ENCODE data around the gene CXorf58. TPM values are rescaled to one million over a fixed set of nuclear protein-coding genes. Genes with fewer than 3 reads are reported as not detected.

Gene CXorf58
- total RNA-seq, 1 experiment from 2014 or later, result not detected

DNA sequence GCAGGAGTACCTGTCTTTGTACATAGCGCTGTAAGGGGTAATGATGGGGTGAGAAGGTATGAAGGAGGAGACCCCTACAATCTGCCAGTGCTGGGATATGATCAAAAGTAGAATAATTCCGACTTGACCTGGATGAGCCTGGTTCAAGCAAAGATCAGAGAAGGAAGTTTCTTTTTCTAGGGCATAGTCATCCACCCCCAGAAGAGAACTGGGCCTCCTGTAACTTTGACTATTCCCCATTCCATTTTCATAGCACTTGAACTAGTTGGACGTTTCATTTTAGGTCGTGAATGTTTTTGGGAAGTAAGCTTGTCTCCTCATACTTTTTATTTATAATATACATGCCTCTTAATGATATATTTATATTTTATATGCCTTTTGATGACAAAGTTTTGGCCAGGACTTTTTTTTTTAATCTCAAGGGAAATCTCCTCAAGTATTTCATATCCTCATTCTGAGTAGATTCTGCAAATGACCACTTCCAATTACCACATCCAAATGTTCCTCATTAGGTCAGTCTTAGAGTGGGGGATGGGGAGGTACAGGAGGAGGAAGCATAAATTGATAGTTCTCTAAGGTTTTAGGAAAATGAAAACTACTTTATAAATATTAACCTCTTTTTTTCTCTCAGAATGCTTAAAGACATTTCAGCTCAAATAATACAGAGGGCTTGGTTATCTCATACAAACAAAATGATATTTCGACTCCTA is 3.5 kb downstream of the CXorf58 start:
- Histone ChIP-seq H3K9me3 (replicated peaks) (no peaks in the 10 kb centered on the region), H3K4me1 (replicated peaks) (no peaks in the 10 kb centered on the region), H3K4me3 (no peak overlapping the region), H3K36me3 (no peaks in the 10 kb centered on the region), H3K27me3 (replicated peaks) (no peaks in the 10 kb centered on the region), H3K27ac (no peak overlapping the region)
- no peak for DNase-seq (ENCODE audit: low read depth in 1 of 2, low spot score in 2 of 2)

- no peaks in the 10 kb centered on the region for H3K27me3 ChIP-seq (replicated peaks)
- H3K36me3 ChIP-seq, result no peaks in the 10 kb centered on the region
- H3K4me1 ChIP-seq (replicated peaks), result no peaks in the 10 kb centered on the region
- H3K27ac ChIP-seq, result no peak overlapping the region
- DNase-seq (ENCODE audit: low read depth in 1 of 2, low spot score in 2 of 2), result no peak
- H3K4me3 ChIP-seq, result no peak overlapping the region
- no peaks in the 10 kb centered on the region for H3K9me3 ChIP-seq (replicated peaks)
Measured at GRCh38 chrX:23919148-23919547, 11.3 kb downstream of the CXorf58 start.

- H3K36me3 ChIP-seq, result no peaks in the 10 kb centered on the region
- H3K27ac ChIP-seq, result no peak overlapping the region
- H3K27me3 ChIP-seq (replicated peaks), result no peaks in the 10 kb centered on the region
- no peak for DNase-seq (ENCODE audit: low read depth in 1 of 2, low spot score in 2 of 2)
- H3K9me3 ChIP-seq (replicated peaks), result no peaks in the 10 kb centered on the region
- no peaks in the 10 kb centered on the region for H3K4me1 ChIP-seq (replicated peaks)
- H3K4me3 ChIP-seq, result no peak overlapping the region
Measured at GRCh38 chrX:23919706-23920320, 12.0 kb downstream of the CXorf58 start.

DNA sequence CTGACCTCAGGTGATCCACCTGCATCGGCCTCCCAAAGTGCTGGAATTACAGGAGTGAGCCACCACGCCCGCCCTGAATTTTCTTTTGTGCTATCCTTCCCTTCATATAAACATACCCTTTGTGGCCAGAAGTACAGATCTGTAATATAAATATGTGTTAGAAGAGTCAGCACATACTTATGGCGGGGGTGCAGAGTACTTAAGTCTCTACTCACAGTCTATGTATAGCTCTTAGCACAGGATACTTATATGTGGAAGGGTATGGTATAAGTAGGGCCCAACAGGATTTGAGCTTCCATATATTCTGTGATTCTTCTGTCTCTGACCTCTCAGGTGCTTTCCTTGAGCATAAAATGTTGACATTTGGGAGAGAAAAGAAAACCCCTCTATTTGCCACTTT is 18.2 kb downstream of the CXorf58 start:
- no peak overlapping the region for H3K27ac ChIP-seq
- no peaks in the 10 kb centered on the region for H3K27me3 ChIP-seq (replicated peaks)
- H3K36me3 ChIP-seq, result no peaks in the 10 kb centered on the region
- no peaks in the 10 kb centered on the region for H3K9me3 ChIP-seq (replicated peaks)
- DNase-seq (ENCODE audit: low read depth in 1 of 2, low spot score in 2 of 2), result no peak
- no peaks in the 10 kb centered on the region for H3K4me1 ChIP-seq (replicated peaks)
- no peak overlapping the region for H3K4me3 ChIP-seq

DNA sequence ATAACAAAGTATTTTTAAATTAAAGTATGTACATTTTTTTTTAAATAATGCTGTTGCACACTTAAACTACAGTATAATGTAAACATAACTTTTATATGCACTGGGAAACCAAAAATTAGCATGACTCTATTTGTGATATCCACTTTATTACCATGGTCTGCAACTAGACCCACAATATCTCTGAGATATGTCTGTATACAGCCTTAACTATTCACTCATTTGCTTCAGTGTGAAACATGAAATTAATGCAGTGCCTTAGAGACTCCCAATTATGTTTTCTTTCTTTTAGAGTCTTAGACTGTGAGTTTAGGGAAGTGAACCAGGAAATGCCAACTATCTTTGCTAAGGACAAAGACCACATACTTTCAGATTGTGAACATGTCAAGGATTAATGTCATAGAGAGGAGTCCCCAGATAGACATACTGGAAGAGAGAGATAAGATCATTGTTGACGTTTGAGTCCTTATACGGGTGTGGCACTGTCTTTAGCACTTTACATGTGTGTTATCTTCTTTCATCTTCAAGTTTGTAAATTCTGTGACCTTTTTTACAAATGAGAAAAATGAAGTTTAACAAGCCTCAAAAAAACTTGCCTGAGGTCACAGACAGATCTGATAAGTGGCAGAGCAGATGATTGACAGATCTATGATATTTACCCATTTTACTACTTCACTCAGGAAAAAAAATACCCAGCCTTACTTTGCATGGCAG is 23.2 kb downstream of the CXorf58 start:
- no peak overlapping the region for H3K27ac ChIP-seq
- H3K36me3 ChIP-seq, result no peaks in the 10 kb centered on the region
- H3K9me3 ChIP-seq (replicated peaks), result no peaks in the 10 kb centered on the region
- no peaks in the 10 kb centered on the region for H3K27me3 ChIP-seq (replicated peaks)
- no peak overlapping the region for H3K4me3 ChIP-seq
- no peaks in the 10 kb centered on the region for H3K4me1 ChIP-seq (replicated peaks)
- no peak for DNase-seq (ENCODE audit: low read depth in 1 of 2, low spot score in 2 of 2)

- no peaks in the 10 kb centered on the region for H3K27me3 ChIP-seq (replicated peaks)
- H3K27ac ChIP-seq, result no peak overlapping the region
- no peaks in the 10 kb centered on the region for H3K36me3 ChIP-seq
- no peak for DNase-seq (ENCODE audit: low read depth in 1 of 2, low spot score in 2 of 2)
- no peaks in the 10 kb centered on the region for H3K9me3 ChIP-seq (replicated peaks)
- H3K4me1 ChIP-seq (replicated peaks), result no peaks in the 10 kb centered on the region
- no peak overlapping the region for H3K4me3 ChIP-seq
Measured at GRCh38 chrX:23932046-23932445, 24.2 kb downstream of the CXorf58 start.

- no peaks in the 10 kb centered on the region for H3K27me3 ChIP-seq (replicated peaks)
- H3K4me3 ChIP-seq, result no peak overlapping the region
- H3K9me3 ChIP-seq (replicated peaks), result no peaks in the 10 kb centered on the region
- no peak for DNase-seq (ENCODE audit: low read depth in 1 of 2, low spot score in 2 of 2)
- H3K36me3 ChIP-seq, result no peaks in the 10 kb centered on the region
- H3K27ac ChIP-seq, result no peak overlapping the region
- H3K4me1 ChIP-seq (replicated peaks), result no peaks in the 10 kb centered on the region
Measured at GRCh38 chrX:23935106-23935505, 27.3 kb downstream of the CXorf58 start.

- no peak overlapping the region for H3K27ac ChIP-seq
- no peaks in the 10 kb centered on the region for H3K4me1 ChIP-seq (replicated peaks)
- no peaks in the 10 kb centered on the region for H3K9me3 ChIP-seq (replicated peaks)
- H3K4me3 ChIP-seq, result no peak overlapping the region
- no peak for DNase-seq (ENCODE audit: low read depth in 1 of 2, low spot score in 2 of 2)
- H3K27me3 ChIP-seq (replicated peaks), result no peaks in the 10 kb centered on the region
- no peaks in the 10 kb centered on the region for H3K36me3 ChIP-seq
Measured at GRCh38 chrX:23936180-23936579, 28.4 kb downstream of the CXorf58 start.

DNA sequence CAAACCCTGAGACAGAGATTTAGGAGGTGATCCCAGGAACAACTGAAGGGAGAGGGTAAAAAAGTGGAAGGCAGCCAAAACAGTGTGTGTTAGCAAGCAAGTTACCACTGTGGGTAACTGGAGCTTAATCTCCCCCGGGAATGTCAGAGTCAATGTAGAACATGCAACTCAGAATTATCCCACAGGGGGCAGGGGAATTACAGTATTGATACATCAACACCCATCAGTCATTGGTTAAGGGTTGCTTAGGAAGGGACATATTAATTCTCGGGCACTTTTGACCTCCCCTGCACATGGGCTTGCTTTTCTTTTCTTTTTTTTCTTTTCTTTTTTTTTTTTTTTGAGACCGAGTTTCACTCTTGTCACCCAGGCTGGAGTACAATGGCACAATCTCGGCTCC is 29.3 kb downstream of the CXorf58 start:
- Histone ChIP-seq H3K36me3 (no peaks in the 10 kb centered on the region), H3K27me3 (replicated peaks) (no peaks in the 10 kb centered on the region), H3K4me3 (no peak overlapping the region), H3K9me3 (replicated peaks) (no peaks in the 10 kb centered on the region), H3K27ac (no peak overlapping the region), H3K4me1 (replicated peaks) (no peaks in the 10 kb centered on the region)
- DNase-seq (ENCODE audit: low read depth in 1 of 2, low spot score in 2 of 2), result no peak

DNA sequence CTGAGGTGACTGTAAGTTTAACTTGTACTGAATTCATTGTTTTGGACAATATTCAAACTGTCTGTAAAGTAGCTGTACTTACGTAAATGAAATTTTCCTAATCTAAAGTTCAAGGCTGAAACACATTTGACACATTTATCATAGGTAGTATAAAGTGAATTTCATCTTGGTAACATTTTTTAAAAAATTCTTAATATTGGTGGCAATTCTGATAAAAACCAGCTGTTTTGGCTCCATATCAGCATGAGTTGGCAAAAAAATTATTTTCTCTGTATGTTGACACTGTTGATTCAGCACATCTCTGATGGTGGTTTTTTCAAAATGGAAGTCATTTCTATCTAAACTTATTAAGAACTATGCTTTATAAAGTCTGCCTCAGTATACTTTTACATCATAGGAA is 30.9 kb downstream of the CXorf58 start:
- H3K9me3 ChIP-seq (replicated peaks), result no peaks in the 10 kb centered on the region
- H3K36me3 ChIP-seq, result no peaks in the 10 kb centered on the region
- H3K4me1 ChIP-seq (replicated peaks), result no peaks in the 10 kb centered on the region
- H3K4me3 ChIP-seq, result no peak overlapping the region
- no peak for DNase-seq (ENCODE audit: low read depth in 1 of 2, low spot score in 2 of 2)
- H3K27me3 ChIP-seq (replicated peaks), result no peaks in the 10 kb centered on the region
- no peak overlapping the region for H3K27ac ChIP-seq

DNA sequence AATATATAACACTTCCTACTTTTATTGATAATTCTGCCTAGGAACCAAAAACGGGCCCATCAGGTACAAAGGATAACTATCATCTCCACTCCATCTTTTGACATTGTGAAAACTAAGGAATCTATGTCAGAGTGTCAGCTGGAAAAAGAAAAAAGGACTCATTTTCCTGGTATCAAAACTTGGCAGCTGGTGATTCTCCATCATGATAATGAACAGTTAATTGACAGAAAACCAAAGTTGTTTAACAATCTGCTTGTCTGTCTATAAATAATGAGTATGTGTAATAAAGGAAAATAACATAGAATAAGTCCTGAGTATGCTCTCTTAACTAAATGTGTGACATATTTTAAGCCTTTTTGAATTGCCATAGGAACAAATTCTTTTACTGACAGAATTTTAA is 31.4 kb downstream of the CXorf58 start:
- H3K4me1 ChIP-seq (replicated peaks), result no peaks in the 10 kb centered on the region
- no peaks in the 10 kb centered on the region for H3K9me3 ChIP-seq (replicated peaks)
- H3K27me3 ChIP-seq (replicated peaks), result no peaks in the 10 kb centered on the region
- no peak overlapping the region for H3K4me3 ChIP-seq
- H3K27ac ChIP-seq, result no peak overlapping the region
- no peak for DNase-seq (ENCODE audit: low read depth in 1 of 2, low spot score in 2 of 2)
- H3K36me3 ChIP-seq, result no peaks in the 10 kb centered on the region

DNA sequence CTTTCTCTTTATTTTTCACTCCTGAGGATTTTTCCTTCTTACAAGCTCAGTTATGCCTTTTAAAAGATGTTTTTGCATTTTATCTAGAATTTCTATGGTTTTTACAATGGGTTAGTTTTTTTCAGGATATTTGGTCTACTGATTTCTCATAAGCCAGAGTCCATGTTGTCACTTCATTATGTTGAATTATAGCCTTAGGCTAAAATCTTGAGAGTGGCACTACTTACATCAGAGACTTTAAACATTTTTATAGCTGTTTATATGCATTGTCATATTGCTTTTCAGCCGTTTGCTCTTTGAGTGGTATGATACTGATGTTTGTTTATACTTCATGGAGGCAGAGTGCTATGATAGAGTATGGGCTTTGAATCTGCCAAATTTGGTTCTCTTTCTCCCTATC is 36.4 kb downstream of the CXorf58 start:
- no peak overlapping the region for H3K4me3 ChIP-seq
- no peaks in the 10 kb centered on the region for H3K36me3 ChIP-seq
- H3K9me3 ChIP-seq (replicated peaks), result no peaks in the 10 kb centered on the region
- DNase-seq (ENCODE audit: low read depth in 1 of 2, low spot score in 2 of 2), result no peak
- no peak overlapping the region for H3K27ac ChIP-seq
- H3K27me3 ChIP-seq (replicated peaks), result no peaks in the 10 kb centered on the region
- H3K4me1 ChIP-seq (replicated peaks), result no peaks in the 10 kb centered on the region

DNA sequence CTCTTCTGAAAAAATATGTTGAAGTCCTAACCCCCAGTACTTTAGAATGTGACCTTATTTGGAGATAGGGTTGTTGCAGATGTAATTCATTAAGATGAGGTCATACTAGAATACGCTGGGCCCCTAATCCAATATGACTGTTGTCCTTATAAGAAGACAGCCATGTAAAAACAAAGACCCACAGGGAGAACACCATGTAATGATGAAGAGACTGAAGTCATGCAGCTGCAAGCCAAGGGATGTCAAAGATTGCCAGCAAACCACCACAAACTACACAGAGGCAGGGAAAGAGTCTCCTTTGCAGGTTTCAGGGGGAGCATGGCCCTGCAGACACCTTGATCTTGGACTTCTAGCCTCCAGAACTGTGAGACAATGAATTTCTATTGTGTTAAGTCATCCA is 37.4 kb downstream of the CXorf58 start:
- Histone ChIP-seq H3K4me3 (no peak overlapping the region), H3K9me3 (replicated peaks) (no peaks in the 10 kb centered on the region), H3K36me3 (no peaks in the 10 kb centered on the region), H3K27me3 (replicated peaks) (no peaks in the 10 kb centered on the region), H3K4me1 (replicated peaks) (no peaks in the 10 kb centered on the region), H3K27ac (no peak overlapping the region)
- DNase-seq (ENCODE audit: low read depth in 1 of 2, low spot score in 2 of 2), result no peak

DNA sequence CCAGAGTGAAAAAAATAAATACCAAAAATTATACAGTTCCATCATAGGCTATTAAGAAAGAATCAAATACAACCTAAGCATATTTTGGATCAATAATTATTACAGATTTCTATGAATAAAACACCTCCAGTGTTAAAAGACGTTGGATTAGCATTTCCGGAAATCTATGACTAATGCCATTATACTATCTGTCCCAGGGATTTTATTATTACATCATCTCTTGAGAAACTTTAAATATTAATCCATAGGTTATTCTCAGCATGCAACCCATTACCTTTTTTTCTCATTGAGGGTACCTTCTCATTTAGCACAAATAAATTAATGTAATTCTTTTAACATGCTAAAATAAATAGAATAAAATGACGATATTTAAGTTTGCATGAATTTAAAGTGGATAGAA is 44.6 kb downstream of the CXorf58 start:
- no peak overlapping the region for H3K4me3 ChIP-seq
- H3K36me3 ChIP-seq, result no peaks in the 10 kb centered on the region
- no peak overlapping the region for H3K27ac ChIP-seq
- no peaks in the 10 kb centered on the region for H3K9me3 ChIP-seq (replicated peaks)
- no peaks in the 10 kb centered on the region for H3K27me3 ChIP-seq (replicated peaks)
- no peaks in the 10 kb centered on the region for H3K4me1 ChIP-seq (replicated peaks)
- no peak for DNase-seq (ENCODE audit: low read depth in 1 of 2, low spot score in 2 of 2)
